Cardiac muscle cell (in vitro differentiated cells and primary cell): ENCODE measurements around the gene RFX2. TPM values are rescaled to one million over a fixed set of nuclear protein-coding genes. Genes with fewer than 3 reads are reported as not detected.
A peak's percentile ranks its signal among the peaks of the same experiment; 100 is the strongest.

Experiments used
- DNase-seq, 2 donors: peaks; one replicate each; pipeline versions ENCODE4 v3.0.0 to v3.0.0-alpha.2; 2010 to 2017; ENCODE audit warnings: low read depth in 1 of 2, low spot score in 1 of 2
- H3K27ac ChIP-seq: fragments of 200-600 bp; sonication (generic); 2 replicates; pipeline ENCODE4 v1.5.1; 2016
- H3K27me3 ChIP-seq: fragments of 200-600 bp; sonication (generic); 2 replicates; pipeline ENCODE4 v1.6.0; 2016; ENCODE audit warnings: control low read depth
- H3K36me3 ChIP-seq: fragments of 200-600 bp; sonication (generic); 2 replicates; pipeline ENCODE4 v1.5.1; 2016; ENCODE audit warnings: control low read depth
- H3K4me1 ChIP-seq: fragments of 200-600 bp; sonication (generic); 2 replicates; pipeline ENCODE4 v1.8.1; 2017; ENCODE audit warnings: low read depth, mild to moderate bottlenecking, mixed run types
- H3K4me3 ChIP-seq: fragments of 200-600 bp; sonication (generic); 2 replicates; pipeline ENCODE4 v1.5.1; 2016; ENCODE audit warnings: mild to moderate bottlenecking
- H3K9me3 ChIP-seq: fragments of 200-600 bp; sonication (generic); 2 replicates; pipeline ENCODE4 v1.5.1; 2017; ENCODE audit warnings: low read depth, mild to moderate bottlenecking, control low read depth
- CTCF ChIP-seq: IDR thresholded peaks from 2 replicates; pipeline ENCODE4 v1.5.1; 2012; ENCODE audit warnings: low read depth, mild to moderate bottlenecking, low read length
- polyA plus RNA-seq: library from polyadenylated mRNA; unstranded; fragments of >200 nt; fragmentation: Nextera tagmentation; extraction: Ambion mirVana; gene quantifications from 2 replicates; pipeline ENCODE4 v1.2.1, GENCODE V29; 2016
- total RNA-seq: library from RNA; depleted of rRNA; stranded (reverse); fragments of >200 nt; gene quantifications from 2 replicates; pipeline ENCODE4 v1.2.3, GENCODE V29; 2016

RFX2 gene
- total and polyA plus RNA-seq, 2 experiments from 2014 or later: 3.0 to 3.9 TPM

- Histone ChIP-seq H3K27me3 (peaks cover 13% of the 10 kb centered on the region), H3K4me1 (peaks cover 12% of the 10 kb centered on the region), H3K36me3 (no peaks in the 10 kb centered on the region), H3K4me3 (no peak overlapping the region), H3K27ac (no peak overlapping the region), H3K9me3 (no peaks in the 10 kb centered on the region)
- no peak for DNase-seq
- TF ChIP-seq CTCF: no peak
Observed at GRCh38 chr19:6103894-6104293, 6.4 kb downstream of the RFX2 start.

- DNase-seq: peak in 1 of 2 donors; percentile 91
- TF ChIP-seq CTCF: no peak
- H3K36me3 ChIP-seq: no peaks in the 10 kb centered on the region
- peaks cover 19% of the 10 kb centered on the region for H3K4me1 ChIP-seq
- peaks cover 7% of the 10 kb centered on the region for H3K27me3 ChIP-seq
- no peak overlapping the region for H3K4me3 ChIP-seq
- no peak overlapping the region for H3K27ac ChIP-seq
- H3K9me3 ChIP-seq: no peaks in the 10 kb centered on the region
Observed at GRCh38 chr19:6103217-6103644, 7.1 kb downstream of the RFX2 start.

GRCh38 chr19:6101991-6102390, 8.3 kb downstream of the RFX2 start:
- no peak overlapping the region for H3K4me3 ChIP-seq
- no peak for DNase-seq
- H3K27me3 ChIP-seq: no peaks in the 10 kb centered on the region
- no peaks in the 10 kb centered on the region for H3K36me3 ChIP-seq
- peaks cover 23% of the 10 kb centered on the region for H3K4me1 ChIP-seq
- H3K9me3 ChIP-seq: no peaks in the 10 kb centered on the region
- no peak overlapping the region for H3K27ac ChIP-seq
- no peak for TF ChIP-seq CTCF

GRCh38 chr19:6101291-6101825, 8.9 kb downstream of the RFX2 start:
- no peak for DNase-seq
- H3K36me3 ChIP-seq: no peaks in the 10 kb centered on the region
- no peaks in the 10 kb centered on the region for H3K9me3 ChIP-seq
- H3K4me1 ChIP-seq: peaks cover 23% of the 10 kb centered on the region
- no peak overlapping the region for H3K4me3 ChIP-seq
- H3K27me3 ChIP-seq: no peaks in the 10 kb centered on the region
- no peak overlapping the region for H3K27ac ChIP-seq
- no peak for TF ChIP-seq CTCF

- Histone ChIP-seq H3K9me3 (no peaks in the 10 kb centered on the region), H3K4me3 (no peak overlapping the region), H3K4me1 (peaks cover 23% of the 10 kb centered on the region), H3K36me3 (no peaks in the 10 kb centered on the region), H3K27me3 (no peaks in the 10 kb centered on the region), H3K27ac (peak overlapping the region; percentile 34)
- no peak for DNase-seq
- no peak for TF ChIP-seq CTCF
Observed at GRCh38 chr19:6100284-6100915, 9.9 kb downstream of the RFX2 start.
